Measurements from ENCODE around the gene NUBP2.
"Not testable (repeated sequence)": the region's sequence is repeated elsewhere in the genome, so short reads cannot be mapped to it uniquely, and the experiment has no call there.

NUBP2 gene

DNA sequence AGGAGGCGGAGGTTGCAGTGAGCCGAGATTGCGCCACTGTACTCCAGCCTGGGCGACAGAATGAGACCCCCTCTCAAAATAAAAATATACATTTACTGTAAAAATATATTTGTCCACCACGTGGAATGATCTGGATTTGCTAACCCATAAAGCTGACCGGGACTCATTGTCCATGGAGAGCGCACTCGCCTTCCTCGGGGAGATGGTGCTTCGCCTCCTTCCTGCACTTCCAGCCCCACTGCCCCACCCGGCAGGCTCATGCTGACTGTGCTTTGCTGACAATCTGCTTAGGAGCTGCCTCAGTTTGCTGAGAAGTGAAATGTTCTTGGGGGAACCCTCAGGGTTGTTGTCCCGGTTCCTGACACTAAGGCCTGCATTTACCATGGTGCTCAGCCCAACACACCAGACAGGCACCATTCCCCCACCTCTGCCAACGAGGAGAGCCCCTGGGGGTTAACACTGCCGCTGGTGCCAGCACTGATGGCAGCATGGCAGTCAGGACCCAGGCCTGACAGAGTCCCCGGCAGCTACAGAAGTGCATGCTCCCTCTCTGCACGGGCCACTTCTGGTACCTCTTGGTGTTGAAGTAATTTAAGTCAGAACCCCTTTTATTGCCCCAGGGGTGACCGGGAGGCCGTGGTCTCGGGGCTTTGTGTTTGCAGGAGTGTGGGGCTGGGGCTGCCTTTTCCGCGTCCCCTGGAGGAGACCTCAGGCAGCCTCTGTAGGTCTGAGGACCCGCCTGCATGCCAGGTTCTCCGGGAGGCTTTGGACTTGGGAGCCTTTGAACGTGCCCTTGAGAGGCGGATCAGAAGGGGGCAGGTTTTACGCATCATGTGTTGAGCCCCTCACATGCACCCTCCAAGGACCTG, 2.5 kb downstream of the NUBP2 start:
- no peak for DNase-seq (ENCODE audit: low read depth, low spot score)

DNA sequence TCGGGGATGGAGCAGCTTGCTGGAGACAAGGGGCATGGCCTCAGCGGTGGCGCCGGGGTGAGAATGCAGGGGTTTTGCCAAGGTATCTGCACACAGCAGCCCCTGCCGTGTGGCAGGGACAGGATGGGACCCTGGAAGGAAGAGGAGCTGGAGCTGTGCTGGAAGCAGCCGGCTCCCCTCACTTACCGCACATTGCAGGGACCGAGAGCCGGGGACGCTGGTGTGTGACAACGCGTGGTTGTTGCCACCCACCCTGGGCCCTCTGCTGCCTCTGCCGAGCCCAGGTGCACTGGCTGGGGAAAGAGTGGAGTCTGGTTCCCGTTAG, 3.0 kb downstream of the NUBP2 start:
- no peak for DNase-seq (ENCODE audit: low read depth, low spot score)

DNA sequence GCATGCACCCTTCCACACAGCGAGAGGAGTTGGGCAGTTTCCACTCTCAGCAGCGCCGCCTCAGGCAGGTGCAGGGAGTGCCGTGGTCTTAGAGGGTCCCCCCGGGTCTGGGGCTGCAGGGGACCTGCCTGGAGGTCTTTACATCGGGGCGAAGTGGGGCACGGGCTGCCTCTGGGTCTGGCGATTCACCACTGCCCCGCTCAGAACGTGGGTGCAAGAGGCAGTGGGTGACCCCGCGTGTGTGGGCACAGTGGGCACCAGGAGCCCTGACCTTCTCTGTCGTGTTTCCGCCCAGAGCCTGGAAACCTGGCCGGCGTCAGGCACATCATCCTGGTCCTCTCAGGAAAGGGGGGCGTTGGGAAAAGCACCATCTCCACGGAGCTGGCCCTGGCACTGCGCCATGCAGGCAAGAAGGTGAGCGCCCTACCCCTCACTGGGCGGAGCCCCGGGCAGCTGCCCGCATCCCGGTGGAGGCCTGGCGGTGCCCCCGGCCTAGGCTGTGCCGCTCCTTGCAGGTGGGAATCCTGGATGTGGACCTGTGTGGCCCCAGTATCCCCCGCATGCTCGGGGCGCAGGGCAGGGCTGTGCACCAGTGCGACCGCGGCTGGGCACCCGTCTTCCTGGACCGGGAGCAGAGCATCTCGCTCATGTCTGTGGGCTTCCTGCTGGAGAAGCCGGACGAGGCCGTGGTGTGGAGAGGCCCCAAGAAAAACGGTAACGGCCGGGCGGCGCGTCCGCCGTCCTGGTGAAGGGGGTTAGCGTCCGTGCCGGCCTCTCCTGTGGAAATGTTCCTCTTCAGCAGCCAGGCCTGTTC, 3.7 kb downstream of the NUBP2 start:
- DNase-seq (ENCODE audit: low read depth, low spot score) = no peak

DNA sequence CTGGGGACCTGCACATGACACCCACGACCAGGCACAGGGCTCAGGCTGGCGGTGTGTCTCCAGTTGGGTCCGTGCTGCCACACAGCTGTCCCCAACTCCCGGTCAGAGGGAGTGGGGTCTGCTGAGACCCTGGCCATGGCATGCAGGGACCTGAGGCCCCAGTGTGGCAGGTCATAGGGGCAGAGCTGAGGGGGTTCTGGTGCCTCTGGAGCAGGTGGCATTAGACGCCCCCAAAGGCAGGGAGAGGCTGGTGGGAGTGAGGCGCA, 4.2 kb downstream of the NUBP2 start:
- no peak for DNase-seq (ENCODE audit: low read depth, low spot score)

DNA sequence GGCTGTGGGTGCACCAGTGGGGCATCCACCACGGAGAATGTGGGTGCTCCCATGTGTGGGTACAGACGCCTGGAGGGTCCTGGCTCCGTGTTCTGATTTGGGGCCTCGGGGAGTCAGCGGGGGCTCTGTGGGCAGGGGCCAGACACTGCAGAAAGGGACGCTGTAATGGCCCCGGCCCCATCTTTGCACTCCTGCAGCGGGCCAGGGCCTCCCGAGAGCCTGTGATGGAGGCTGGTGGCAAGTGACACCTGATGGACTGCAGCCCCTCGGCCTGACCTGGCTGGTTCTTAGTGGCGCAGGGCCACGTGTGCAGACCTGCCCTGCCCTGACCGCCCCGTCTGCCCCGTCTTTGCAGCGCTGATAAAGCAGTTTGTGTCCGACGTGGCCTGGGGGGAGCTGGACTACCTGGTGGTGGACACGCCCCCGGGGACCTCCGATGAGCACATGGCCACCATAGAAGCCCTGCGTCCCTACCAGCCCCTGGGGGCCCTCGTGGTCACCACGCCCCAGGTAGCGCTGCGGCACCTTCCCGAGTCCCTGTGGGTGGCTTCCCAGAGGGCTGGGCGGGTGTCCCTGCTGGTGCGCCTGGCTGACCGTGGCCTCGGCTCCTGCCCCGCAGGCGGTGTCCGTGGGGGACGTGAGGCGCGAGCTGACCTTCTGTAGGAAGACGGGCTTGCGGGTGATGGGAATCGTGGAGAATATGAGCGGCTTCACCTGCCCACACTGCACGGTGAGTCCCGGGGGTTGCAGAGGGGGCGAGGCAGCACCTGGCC, 4.7 kb downstream of the NUBP2 start:
- DNase-seq (ENCODE audit: low read depth, low spot score) = no peak

DNA sequence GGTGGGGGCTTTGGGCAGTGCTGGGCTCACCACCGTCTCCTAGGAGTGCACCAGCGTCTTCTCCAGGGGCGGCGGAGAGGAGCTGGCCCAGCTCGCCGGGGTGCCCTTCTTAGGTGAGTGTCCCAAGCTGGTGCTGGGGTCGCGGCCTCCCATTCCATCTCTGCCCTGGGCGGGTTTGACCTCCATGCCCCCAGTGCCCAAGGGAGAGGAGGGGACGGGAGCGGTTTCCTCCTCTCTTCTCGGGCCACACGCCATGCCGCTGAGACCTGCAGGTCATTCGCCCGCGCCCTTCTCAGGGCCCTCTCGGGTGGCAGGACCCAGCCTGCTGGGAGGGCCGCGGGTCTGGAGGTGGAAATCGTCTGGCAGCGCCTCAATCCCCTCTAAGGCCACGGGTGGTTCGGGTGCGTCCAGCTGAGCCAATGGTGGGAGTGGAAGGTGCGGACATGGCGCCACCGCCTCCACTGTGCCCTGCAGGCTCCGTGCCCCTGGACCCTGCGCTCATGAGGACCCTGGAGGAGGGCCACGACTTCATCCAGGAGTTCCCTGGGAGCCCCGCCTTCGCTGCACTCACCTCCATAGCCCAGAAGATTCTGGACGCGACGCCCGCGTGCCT, 5.4 kb downstream of the NUBP2 start:
- DNase-seq (ENCODE audit: low read depth, low spot score) = no peak

DNA sequence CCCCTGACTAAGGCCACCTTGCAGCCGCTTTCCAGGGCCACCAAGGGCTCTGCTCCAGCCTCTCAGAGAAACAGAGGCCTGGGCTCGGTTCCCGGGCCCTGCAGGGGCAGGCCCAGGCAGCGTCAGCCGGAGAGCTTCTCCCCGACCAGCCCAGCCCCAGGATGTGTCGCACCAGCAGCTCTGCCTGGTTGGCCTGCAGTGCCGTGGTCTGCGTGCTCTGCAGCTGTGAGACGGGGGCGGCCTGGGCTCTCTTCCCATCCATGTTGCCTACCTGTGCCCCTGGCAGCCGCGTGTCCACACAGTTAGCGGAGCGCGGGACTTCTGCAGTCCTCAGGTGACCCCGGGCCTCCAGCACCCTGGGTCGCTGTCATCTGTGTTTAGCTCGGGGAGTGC, 5.9 kb downstream of the NUBP2 start:
- DNase-seq (ENCODE audit: low read depth, low spot score) = no peak

DNA sequence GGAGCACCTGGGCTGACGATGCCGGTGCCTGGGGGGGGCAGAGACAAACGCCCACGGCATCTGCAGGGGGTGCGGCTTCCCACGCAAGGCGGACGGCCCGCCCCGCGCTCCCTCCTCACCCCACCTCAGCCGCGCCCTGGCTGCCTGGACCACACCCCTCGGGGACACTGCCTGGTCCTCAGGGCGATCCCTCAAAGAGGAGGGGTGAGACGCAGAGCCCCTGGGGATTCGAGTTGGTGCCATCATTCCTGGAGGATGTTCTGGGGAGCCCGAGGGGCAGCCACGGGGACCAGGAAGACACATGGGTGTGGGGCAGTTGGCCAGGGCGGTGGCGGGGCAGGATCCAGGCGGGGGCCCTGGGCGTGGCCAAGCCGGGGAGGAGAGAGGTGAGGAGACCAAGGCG, 6.9 kb downstream of the NUBP2 start:
- DNase-seq (ENCODE audit: low read depth, low spot score) = no peak

DNA sequence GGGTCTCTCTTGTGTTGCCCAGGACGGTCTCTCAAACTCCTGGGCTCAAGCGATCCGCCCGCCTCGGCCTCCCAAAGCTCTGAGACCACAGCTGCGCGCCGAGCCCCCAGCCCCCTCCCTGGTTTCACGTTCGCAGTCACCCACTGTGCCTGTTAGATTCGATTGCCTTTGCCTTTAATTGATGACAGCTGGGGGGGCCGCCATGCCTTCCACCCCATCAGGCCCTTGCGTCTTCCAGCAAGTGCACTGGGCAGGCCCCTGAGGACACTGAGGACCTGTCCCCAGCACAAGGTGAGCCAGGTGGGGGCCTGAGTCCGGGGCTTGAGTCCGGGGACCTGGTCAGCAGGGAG, 7.5 kb downstream of the NUBP2 start:
- no peak for DNase-seq (ENCODE audit: low read depth, low spot score)

DNA sequence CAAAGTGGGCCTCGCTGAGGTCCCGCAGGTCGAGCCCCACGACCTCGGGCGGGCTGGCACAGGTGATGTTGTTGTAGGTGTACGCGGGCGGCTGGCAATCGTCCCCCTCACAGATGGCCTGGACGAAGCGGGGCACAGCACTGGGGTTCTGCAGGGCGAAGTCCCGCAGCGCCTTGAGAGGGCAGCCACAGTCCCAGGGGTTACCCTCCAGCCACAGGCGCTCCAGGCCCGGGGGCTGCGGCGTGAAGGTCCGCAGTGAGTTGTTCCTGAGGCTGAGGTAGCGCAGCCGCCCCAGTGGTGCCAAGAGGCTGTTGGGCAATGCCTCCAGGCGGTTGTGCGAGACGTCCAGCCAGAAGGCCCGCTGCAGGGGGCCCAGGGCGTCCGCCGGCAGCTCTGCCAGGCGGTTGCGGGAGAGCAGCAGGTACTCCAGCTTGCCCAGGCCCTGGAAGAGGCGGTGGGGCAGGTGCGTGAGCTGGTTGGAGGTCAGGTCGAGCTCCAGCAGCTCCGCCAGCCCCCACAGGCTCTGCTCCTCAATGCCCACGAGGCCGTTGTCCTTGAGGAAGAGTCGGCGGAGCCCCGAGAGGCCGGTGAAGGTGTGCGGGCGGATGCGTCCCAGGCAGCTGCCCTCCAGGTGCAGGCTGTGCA, 8.0 kb downstream of the NUBP2 start:
- no peak for DNase-seq (ENCODE audit: low read depth, low spot score)

DNA sequence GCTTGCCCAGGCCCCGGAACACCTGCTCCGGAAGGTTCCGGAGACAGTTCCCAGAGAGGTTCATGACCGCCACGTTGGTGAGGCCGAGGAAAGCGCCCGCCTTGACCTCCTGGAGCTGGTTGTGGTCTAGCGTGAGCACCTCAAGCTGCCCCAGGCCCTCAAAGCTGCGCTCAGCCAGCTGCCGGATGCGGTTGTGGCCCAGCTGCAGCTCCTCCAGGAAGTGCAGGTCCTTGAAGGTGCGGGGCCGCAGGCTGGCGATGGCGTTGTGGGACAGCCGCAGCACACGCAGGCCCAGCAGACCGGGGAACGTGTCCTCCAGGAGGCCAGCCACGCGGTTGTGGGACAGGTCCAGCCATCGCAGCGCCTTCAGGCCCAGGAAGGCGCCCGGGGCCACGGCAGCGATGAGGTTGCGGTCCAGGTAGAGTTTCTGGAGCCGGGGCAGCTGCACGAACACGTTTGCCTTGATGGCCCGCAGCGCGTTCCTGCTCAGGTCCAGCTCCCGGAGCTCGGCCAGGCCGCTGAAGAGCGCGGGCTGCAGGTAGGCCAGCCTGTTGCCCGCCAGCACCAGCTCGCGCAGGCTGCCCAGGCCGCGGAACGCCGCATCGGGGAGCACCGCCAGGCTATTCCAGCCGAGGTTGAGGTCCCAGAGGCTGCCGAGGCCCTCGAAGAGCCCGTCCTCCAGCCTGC, 8.6 kb downstream of the NUBP2 start:
- no peak for DNase-seq (ENCODE audit: low read depth, low spot score)

DNA sequence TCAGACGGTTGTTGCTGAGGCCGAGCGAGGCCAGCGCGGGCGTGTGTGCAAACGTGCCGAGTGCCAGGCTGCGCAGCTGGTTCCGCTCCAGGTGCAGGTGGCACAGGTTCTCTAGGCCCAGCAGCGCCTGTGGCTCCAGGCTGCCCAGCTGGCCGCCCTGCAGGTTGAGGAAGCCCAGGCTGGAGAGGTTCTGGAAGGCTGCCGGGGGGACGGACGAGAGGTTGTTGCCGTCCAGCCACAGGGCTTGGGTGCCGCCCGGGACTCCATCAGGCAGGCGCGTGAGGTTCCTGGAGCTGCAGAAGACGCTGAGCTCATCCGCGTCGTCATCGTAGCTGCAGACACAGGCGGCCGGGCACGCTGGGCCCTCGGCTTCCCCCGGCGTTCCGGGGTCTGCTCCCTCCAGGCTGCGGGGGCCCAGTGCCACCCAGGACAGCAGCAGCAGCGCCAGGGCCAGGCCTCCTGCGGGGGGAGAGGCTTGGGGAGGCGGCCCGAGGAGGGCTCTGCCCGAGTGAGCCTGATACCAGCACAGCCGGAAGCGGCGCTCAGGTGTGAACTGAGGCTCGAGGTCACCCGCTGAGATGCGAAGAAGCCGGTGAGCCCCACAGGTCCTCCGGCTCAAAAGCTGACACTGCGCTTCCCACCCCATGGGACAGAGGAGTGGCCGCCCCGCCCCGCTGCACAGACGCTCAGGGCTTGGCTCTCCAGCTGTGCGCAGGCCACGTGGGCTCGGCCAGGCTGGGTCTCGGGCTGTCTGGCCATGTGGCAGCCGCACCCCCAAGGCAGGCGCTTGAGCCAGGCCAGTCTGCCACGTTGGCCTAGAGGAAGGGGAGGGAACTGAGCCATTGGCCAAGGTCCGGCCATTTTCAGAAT, 9.4 kb downstream of the NUBP2 start:
- DNase-seq (ENCODE audit: low read depth, low spot score) = no peak

DNA sequence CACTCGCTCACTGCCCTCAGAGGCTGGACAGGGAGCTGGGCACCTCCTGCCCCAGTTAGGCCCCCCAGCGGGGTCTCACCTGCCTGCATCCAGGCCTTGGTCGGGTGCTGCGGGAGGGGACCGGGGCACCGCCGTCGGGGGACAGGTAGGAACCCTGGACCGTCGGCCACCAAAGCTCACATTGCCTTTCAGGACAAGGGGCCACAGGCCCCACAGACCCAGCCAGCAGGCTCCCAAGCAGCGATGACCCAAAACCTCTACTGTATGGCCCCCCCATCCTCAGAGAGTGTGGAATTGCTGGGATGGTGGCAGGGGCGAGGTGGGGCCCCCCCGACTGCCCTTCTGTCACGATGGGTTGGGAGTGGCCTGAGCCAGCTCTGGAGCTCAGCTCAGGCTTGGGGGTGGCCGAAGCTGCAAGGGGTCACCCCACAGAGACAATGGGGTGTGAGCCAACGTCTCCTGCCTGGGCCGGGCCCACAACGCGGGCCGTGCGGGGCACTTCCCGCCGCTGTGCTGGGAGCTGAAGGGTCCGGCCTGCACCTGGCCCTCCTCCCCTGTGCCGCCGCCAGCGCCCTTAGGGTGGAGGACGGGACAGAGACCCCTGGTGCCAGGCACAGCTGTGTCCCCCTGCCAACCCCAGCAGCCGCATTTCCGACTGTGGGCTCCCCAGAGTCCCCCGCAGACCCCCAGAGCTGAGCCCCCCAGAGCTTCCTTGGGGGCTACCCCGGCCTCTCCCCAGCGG, 10.2 kb downstream of the NUBP2 start:
- no peak for DNase-seq (ENCODE audit: low read depth, low spot score)

DNA sequence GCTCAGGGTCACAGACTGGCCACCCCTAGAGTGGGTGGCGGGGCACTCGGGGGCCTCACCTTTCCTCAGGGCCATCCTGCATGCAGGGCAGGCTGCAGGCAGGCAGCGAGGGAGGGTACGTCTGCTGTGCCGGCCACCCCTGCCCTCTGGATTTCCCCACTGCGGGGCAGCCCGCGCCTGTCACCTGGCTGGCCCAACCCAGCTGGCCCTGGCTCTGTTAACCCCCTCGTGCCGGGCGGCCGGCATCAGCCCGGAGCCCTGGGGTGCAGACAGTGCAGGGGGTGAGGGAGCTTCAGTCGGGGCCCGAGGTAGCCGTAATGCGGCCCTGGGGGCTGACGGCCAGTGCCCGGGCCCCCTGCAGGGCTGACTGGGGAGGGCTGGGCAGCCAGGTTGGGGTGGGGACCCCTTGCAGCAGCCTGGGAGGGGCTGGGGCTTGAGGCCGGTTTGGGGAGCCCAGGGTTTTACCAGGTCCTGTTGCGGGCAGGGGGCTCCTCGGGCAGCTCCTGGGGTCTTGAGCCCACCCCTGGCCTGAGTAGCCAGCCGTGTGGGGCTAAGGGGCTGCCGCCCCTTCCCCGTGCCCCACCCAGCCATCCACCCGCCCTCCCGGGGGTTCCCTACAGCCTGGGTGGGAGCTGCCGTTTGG, 10.9 kb downstream of the NUBP2 start, which contains the start of gene IGFALS:
Gene IGFALS (minus strand): TSS at position 128 of the 643 bp plus-strand sequence. CDS start 53 bp downstream, at position 75.
- DNase-seq (ENCODE audit: low read depth, low spot score) = no peak

DNA sequence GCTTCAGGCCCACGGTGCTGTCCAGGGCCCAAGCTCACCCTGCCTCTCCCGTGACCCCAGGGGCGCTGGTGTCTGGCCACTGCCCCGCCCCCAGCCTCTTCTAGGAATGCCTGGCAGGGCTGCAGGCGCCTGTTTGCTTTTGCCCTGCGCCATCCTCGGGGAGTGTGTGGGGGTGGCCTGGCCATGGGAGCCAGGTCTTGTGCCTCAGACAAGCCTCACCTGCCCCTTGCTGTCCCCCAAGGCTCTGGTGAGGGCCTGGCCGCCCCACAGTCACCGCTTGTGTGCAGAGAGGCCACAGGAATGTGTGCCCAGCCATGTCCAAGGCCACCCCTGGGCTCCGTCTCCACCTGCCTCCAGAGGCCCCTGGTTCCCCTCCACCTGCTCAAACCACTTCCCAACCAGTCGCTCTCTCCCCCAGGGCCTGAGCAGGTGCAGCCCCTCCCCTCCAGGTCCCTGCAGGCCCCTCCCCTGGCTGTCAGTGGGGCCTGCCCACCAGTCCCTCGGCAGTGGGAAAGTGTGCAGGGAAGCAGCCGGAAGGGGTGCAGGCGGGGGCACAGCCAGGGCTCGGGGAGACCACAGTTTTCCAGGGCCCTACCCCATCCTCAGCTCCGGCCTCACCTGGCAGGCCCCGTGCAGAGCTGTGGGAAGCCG, 11.6 kb downstream of the NUBP2 start:
- no peak for DNase-seq (ENCODE audit: low read depth, low spot score)

DNA sequence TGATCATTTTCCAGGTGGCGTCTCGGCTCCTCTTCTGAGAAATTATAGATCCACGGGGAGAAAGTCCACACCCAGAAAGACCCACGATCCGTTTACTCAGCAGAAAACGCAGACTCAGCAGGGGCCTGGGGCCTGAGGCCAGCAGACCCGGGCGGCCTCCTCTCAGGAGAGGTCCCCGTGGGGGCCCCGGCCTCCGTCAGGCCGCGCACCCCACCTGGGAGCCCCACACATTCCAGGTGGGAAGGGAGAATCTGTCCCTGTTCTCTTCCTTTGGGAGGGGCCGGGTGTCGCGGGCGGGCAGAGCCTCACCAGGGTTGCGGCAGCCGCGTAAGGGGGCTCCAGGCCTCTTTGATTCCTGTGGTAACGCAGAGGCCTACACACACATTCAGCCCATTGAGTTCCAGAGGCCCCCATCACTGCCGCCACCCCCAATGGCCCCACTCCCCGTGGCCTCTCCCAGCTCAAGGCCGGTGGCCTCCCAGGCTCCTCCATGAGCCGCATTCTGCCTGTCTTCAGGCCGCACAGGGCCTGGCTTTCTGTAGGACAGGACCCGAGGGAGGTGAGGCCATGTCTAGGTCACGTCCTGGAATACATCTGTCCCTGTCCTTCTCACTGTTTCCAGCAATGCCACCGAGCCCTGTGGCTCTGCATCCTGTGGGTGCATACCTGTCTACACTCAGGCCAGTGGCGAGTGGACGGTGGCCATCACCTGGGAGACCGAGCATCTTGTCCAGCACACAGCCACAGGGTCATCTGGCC, 12.3 kb downstream of the NUBP2 start:
- no peak for DNase-seq (ENCODE audit: low read depth, low spot score)

DNA sequence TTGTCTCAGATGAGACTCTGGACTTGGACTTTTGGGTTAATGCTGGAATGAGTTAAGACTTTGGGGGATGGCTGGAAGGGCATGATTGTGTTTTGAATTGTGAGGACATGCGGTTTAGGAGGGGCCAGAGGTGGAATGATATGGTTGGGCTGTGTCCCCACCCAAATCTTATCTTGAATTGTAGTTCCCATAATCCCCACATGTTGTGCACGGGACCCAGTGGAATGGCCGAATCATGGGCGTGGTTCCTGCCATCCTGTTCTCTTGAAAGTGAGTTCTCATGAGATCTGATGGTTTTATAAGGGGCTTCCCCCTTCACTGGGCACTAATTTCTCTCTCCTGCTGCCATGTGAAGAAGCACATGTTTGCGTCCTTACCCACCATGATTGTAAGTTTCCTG, 16.5 kb downstream of the NUBP2 start:
- not testable (repeated sequence) for DNase-seq (ENCODE audit: low read depth, low spot score)

DNA sequence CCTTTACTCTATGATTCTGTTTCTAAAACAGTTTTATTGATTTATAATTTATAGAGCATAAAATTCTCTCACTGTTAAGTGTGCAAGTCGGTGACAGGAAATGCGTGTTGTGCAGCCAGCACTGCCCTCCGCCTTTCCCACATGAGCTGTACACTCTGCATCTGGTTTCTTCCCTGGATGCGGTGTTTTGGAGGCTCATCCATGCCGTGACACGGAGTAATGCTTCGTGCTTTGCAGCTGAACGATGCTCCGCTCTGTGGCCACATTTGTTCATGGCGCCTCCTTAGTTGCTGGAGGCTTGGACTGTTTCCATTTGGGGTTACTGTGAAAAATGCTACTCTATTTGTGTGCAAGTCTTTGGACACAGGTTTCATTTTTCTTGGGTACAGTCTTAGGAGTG, 17.9 kb downstream of the NUBP2 start:
- DNase-seq (ENCODE audit: low read depth, low spot score) = no peak
